ENCODE measurements around the gene TFPI.
"Not testable (repeated sequence)": the region's sequence is repeated elsewhere in the genome, so short reads cannot be mapped to it uniquely, and the experiment has no call there.

Gene TFPI

DNA sequence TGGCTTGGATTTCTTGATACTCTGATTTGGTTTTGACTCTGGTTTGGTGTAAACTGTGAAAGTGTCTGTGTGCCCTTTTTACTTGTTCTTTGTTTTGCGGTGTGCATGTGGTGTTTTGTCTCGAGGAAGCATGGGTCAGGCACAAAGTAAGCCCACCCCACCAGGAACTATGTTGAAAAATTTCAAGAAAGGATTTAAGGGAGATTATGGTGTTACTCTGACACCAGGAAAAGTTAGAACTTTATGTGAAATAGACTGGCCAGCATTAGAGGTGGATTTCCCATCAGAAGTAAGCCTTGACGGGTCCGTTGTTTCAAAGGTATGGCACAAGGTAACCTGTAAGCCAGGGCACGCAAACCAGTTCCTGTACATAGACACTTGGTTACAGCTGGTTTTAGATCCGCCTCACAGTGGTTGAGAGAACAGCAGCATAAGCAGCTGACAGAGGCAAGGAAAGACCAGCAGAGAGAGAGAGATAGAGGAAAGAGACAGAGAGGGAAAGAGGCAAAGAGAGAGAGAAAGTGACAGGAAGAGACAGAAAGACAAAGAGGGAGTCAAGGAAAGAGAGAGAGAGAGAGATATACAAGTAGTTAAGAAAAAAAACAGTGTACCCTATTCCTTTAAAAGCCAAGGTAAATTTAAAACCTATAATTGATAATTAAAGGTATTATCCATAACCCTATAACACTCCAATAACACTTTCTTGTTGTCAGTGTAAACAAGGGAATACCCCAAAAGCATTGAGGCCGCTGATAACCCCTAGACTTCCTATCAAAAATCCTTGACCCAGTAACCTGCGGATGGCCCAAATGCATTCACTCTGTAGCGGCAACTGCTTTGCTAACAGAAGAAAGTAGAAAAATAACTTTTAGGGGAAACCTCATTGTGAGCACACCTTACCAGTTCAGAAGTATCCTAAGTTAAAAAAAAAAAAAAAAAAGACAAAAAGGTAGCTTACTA lies 42.6 kb downstream of the TFPI start:
- no peak overlapping the region for H3K4me3 ChIP-seq (ENCODE audit: low read depth, low read length)
- no peak for DNase-seq (ENCODE audit: low read depth)

DNA sequence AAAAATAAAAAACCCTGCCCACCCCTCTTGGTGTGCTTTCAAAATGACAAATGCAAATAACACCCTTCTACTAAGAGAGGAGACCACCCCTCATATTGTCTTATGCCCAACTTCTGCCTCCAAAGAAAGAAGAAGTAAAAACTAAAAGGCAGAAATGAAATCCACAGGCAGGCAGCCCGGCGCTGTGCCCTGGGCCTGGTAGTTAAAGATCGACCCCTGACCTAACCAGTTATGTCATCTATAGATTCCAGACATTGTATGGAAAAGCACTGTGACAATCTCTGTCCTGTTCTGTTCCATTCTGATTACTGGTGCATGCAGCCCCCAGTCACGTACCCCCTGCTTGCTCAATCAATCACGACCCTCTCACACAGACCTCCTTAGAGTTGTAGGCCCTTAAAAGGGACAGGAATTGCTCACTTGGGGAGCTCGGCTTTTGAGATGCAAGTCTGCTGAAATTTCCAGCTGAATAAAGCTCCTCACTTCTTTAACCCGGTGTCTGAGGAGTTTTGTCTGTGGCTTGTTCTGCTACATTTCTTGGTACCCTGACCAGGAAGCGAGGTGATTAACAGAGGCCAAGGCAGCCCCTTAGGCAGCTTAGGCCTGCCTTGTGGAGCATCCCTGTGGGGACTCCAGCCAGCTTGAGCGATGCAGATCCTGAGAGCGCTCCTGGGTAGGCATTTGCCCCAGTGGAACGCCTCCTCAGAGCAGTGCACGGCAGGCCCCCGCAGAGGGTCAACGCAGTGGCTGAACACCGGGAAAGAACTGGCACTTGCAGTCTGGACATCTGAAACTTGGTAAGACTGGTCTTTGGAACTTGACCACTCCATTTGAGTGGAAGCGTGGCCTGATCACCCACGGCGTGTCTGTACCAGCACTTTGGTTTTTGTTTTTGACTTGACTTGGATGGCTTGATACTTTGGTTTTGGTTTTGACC lies 43.5 kb downstream of the TFPI start:
- not testable (repeated sequence) for DNase-seq (ENCODE audit: low read depth); H3K4me3 ChIP-seq (ENCODE audit: low read depth, low read length)

DNA sequence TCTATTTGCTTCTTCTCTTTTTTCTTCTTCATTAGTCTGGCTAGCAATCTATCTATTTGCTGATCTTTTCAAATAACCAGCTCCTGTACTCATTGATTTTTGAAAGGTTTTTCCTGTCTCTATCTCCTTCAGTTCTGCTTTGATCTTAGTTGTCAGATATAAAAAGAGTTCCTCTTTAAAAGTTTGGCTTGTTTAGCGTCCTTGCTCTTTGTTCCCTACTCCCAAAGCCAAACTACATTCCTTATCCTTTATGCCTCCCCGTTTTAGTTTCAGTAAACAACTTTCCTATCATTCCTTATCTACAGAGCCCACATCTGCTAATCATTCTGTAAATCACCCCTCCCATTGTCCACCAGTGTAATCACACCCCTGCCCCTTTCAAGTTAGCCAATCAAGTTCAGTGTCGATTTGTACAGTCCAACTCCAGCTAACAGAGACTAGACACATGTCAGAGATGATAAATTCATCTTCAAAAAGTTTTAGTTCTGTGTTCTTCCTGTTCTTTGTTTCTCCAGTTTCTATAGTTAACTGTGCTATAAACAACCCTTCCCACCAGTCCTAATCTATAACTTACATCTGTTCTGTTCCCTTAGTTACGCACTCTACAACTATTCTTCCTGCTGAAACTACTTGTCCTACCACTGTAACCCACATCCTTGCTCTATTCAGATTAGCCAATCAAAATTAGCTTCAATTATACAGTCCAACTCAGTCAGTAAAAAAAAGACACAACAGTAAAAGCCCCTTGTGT lies 44.4 kb downstream of the TFPI start:
- DNase-seq (ENCODE audit: low read depth) = no peak
- H3K4me3 ChIP-seq (ENCODE audit: low read depth, low read length) = no peak overlapping the region

DNA sequence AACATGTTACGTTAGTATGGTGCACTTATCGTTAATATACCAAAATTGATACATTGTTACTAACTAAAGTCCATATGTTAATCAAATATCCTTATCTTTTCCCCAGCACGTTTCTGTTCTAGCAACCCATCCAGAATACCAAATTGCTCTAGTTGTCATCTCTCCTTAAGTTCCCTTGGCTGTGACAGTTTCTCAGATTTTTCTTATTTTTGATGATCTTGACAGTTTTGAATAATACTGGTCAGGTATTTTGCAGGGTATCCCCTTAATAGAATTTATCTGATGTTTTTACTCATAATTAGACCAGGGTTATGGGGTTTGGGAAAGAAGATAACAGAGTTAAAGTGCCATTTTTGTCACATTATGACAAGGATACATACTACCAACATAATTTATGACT lies 47.8 kb downstream of the TFPI start:
- H3K4me3 ChIP-seq (ENCODE audit: low read depth, low read length) = no peak overlapping the region
- no peak for DNase-seq (ENCODE audit: low read depth)

DNA sequence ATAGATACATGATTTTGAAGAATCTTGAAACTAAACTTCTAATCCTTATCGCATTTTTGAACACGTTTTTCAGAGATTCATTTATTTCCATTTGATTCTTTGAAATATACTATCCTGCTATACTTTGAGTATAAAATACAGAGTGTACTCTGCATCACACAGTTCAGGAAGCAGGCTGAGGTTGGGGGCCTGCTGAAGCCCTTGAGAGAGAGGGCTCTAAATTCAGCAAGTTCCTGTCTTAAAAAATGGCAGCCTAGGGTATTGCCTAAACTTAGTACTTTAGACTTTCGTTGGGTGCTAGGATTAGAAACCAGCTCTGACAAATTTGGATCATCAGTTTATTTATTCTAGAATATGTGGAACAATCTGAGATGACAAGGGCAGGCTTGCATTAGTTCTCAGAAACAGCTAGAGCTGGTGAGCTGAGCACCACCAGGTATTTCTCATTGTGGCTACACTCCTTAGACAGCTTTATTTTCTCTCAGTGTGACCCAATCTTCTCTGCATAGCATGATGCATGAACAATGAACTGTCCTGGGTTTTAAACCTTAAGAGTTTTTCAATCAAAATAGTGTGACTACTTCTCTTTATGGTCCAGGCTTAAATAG lies 49.1 kb downstream of the TFPI start:
- DNase-seq (ENCODE audit: low read depth) = no peak
- no peak overlapping the region for H3K4me3 ChIP-seq (ENCODE audit: low read depth, low read length)

DNA sequence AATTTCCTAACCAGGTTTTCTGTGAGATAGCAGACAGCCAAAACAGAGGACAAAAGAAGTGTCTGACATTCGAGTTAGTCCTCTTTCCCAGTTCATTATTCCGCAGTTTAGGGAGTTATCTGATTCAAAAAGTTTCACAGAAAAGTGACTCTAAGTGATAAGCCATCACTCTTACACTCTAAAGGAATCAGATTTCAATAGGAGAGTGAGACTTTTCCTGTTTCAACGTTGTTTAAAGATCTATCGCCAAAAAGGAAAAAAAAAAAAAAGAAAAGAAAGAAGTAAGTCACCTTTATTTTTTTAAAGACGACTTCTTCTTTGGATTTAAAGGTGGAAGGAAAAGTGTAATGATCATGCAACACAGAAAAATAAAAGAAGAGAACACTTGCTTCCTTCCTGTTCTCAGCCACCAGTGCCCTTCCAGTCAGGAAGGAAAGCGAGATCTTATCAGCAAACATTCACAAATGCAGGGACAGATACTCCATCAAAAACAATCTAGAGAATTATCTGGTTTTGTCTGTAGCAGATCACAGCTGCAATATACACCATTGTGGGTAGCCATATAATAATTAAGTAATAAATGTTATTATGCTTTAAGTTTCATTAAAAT lies 49.8 kb downstream of the TFPI start:
- DNase-seq (ENCODE audit: low read depth) = no peak

DNA sequence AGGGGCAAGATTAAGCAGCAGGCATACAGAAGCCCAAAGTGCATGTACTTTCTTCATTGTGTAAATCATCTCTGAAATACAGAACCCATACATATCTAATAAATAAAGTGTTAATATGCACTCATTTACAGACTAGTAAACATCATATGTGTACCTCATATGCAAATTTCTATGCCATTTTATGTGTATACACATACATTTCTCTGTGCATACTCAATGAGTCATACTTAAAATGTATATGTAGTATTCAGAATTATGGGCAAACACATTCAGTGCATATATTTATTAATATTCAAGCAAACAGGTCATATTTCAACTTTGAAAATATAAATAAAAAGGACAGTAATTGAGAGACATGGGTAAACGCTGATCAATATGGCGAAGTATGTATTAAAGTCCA lies 50.5 kb downstream of the TFPI start:
- H3K4me3 ChIP-seq (ENCODE audit: low read depth, low read length) = no peak overlapping the region
- no peak for DNase-seq (ENCODE audit: low read depth)

More for the DNA sequence above, 49.8 kb downstream of the TFPI start:
- no peak overlapping the region for H3K4me3 ChIP-seq (ENCODE audit: low read depth, low read length)

DNA sequence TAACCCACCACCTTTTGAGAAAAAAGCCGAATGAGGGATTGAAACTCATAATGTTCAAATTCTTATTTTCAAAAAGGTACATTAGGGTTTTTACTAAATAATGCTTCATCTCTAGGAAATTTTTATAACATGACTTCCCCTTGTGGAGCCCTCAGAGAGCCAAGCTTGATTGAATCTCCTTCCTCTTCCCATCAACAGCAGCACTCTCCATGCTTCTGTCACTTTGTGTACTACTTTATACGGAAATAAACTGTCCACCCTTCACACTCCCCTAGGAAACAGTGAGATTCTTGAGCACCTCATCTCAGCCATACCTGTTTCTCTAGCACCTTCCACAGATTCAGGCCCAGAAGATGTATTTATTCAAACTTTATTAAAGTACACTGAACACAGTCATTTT lies 51.8 kb downstream of the TFPI start:
- H3K4me3 ChIP-seq (ENCODE audit: low read depth, low read length) = no peak overlapping the region
- no peak for DNase-seq (ENCODE audit: low read depth)

DNA sequence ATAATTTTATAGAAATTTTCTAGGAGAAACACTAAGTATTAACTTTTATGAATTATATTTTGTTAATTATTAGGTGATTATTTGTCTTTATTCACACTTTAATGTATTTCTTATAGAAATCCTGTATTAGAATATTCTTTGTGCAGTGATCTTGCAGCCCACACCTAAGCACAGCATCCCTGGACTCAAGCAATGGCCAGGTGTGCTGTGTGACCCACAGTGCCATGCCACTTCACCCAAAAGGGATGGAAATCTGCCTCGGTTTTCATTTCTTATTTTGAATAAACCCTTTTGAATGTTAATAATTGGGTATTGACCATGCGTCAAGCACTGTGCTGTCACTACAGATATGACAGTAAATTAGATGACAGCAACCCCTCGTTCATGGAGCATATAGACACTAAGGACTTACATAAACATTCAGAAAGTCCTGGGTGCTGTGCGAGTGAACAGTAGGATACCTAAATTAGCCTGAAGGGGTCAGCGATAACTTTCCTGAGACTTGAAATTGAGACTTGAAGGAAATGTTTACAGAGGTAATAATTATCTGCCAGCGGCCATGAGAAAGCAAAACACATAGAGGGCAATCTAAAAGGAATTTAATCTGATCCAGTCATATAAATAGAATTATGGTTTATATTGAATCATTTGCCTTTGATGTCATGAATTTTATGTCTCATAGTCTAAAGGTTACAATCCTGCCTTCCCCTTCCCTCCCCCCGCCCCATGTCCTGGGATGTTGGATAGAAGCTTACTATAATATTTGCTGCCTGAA lies 53.5 kb downstream of the TFPI start:
- peak; percentile 30 for DNase-seq (ENCODE audit: low read depth)
- H3K4me3 ChIP-seq (ENCODE audit: low read depth, low read length) = no peak overlapping the region

DNA sequence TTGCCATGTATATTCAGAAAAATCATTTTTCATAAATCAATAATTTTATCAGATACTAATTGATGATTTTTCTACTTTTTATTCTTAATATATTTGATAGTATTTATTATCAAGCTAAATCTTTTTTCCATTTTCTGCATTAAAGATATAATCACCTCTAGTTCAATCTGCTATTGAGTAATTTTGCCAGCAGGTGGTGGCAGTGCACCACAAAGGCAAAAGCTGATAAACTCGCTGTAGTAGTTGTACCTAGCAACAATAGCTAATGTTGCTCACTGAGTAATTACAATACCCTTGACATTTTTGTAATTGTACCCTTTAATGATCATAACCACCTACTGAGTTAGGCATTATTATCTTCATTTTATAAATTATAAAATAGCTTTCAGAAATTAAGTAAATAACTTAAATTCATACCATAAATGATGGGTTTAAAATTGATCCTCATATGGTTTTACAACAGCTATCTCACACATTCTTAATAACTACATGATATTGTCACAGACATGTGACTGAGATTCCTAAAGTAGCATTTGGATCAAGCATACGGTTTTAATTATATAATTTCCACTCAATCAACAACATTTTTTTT lies 54.2 kb downstream of the TFPI start:
- DNase-seq (ENCODE audit: low read depth) = no peak
- no peak overlapping the region for H3K4me3 ChIP-seq (ENCODE audit: low read depth, low read length)

DNA sequence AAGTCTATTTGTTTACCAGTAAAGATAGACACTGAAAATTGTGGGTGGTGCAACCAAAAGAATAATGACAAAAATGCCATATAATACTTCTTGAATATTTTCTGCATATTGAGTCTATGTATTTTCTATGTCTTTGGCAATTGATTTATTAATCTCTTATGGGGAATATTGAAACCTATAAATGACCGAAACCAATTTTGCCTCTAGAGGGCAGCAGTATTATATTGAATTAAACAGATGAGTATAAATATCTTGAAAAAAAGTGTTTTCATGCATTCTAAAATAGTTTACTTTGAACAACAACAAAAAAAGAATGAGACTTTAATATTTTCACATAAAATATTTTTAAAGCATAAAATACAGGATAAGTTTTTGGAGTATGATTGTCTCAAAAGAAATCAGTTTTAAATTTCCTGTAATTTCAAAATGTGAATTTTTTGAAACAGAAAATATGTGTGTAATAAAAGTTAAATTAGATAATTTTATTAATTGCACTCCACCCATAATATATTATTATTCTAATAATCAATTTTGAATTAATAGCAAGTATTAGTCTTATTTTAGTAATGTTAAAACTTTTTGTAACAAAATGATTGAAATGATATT lies 56.3 kb downstream of the TFPI start:
- H3K4me3 ChIP-seq (ENCODE audit: low read depth, low read length) = no peak overlapping the region
- DNase-seq (ENCODE audit: low read depth) = no peak

DNA sequence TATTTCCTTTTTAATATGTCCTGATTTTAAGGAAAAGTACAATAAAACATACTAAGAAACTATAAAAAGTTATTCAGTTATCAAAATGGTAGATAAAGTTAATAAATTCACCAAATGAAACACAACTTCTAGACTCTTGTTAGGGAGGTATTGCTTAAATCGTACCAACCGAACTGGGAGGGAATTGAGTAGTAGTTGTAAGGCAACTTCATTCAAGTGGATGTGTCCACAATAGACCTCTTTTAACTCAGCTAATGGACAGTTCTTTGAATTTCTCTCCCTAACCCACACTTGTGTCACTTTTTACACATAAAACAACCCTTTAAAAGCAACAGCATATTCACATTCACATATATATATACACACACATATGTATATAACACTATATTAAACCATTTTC lies 57.1 kb downstream of the TFPI start:
- H3K4me3 ChIP-seq (ENCODE audit: low read depth, low read length) = no peak overlapping the region

DNA sequence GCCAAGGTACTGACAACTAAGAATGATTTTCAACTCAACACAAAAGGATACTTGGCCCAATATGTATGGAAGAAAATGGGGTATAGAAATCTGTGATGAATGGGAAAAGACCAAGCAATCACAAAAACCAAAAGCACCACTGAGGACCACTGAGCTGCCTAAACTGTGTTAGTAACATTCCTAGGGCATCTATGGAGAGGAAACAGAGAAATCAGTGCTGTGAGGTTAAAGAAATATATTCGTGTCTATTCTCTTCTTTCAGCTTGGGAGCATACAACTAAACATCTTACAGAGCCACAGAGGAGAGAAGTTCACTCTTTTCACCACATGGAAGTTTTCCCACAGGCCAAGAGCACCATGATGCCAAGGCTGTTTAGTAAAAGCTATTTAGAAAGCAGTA lies 58.9 kb downstream of the TFPI start:
- no peak for DNase-seq (ENCODE audit: low read depth)

More for the DNA sequence above, 57.1 kb downstream of the TFPI start:
- no peak for DNase-seq (ENCODE audit: low read depth)

DNA sequence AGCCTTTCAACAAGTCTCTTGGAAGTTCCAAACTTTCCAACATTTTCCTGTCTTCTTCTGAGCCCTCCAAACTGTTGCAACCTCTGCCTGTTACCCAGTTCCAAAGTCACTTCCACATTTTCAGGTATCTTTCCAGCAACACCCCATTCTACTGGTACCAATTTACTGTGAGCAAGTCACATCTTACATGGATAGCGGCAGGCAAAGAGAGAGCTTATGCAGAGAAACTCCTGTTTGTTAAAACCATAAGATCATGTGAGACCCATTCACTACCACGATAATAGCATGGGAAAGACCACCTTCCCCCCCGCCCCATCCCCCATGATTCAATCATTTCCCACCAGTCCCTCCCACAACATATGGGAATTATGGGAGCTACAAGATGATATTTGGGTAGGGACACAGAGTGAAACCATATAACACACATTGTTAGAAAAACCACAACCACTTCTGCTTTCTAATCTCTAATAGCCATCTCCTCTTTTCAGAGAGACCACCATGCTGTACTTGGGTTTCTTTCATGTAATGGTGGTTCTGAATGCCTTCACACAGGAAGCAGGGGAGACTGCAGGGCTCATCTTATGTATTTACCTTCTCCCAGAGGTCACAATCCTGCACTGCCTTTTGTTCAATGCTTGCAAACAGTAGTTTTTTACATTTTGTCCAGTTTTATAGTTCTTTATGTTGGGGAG lies 60.2 kb downstream of the TFPI start:
- no peak overlapping the region for H3K4me3 ChIP-seq (ENCODE audit: low read depth, low read length)
- no peak for DNase-seq (ENCODE audit: low read depth)

More for the DNA sequence above, 58.9 kb downstream of the TFPI start:
- H3K4me3 ChIP-seq (ENCODE audit: low read depth, low read length) = no peak overlapping the region

DNA sequence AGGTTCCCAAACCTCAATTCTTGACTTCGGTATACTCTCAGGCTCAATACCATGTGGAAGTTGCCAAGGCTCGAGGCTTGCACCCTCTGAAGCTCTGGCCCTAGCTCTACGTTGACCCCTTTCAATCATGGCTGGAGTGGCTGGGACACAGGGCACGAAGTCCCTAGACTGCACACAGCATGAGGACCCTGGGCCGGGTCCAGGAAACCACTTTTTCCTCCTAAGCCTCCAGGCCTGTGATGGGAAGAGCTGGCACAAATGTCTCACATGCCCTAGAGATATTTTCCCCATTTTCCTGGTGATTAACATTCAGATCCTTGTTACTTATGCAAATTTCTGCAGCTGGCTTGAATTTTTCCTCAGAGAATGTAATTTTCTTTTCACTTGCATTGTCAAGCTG lies 61.1 kb downstream of the TFPI start:
- no peak overlapping the region for H3K4me3 ChIP-seq (ENCODE audit: low read depth, low read length)
- DNase-seq (ENCODE audit: low read depth) = no peak

DNA sequence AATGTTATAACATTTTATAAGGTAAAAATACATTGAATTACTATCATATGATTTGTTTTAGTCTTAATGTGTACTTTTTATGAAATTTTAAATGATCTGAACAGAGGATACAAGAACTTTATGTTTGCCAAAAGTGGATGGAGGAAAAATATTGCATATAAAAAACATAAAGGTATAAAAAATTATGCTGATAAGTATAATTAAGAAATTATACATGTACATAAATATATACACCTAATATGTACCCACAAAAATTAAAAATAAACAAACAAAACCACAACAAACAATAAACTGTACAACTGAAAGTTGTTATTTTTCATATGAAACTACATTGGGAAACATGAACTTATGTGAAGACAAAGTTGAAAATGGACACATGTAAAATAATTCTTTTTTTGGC lies 68.0 kb downstream of the TFPI start:
- no peak for DNase-seq (ENCODE audit: low read depth)
- H3K4me3 ChIP-seq (ENCODE audit: low read depth, low read length) = no peak overlapping the region

DNA sequence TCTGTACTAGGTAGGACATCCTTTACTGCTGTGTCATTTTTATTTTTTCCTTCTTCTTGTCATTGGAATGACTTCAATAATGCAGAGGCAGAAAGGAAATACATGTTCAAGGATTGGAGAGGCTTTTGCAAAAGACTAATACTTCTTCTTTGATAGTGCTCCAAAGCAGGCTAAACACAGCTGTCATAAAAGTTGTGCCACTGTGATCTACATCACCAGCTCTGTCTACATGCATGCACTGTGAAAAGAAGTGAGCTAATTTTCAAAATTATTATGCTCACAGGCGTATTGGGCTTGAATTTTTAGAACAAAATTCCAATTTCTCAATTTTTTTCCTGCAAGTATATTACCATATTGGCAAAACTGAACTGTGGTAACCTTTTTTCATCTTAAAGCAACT lies 68.7 kb downstream of the TFPI start:
- DNase-seq (ENCODE audit: low read depth) = no peak
- H3K4me3 ChIP-seq (ENCODE audit: low read depth, low read length) = no peak overlapping the region
